HepG2 (cell line): ENCODE measurements around the gene TBRG1. TPM values are rescaled to one million over a fixed set of nuclear protein-coding genes. Genes with fewer than 3 reads are reported as not detected.

Experiments used
- ATAC-seq: fragments of 200-7000 bp; cut with Tn5 transposase; 3 replicates; pipeline ENCODE4 v1.9.1; 2020; ENCODE audit warnings: mild to moderate bottlenecking, moderate library complexity
- Bru-seq: library from RNA; stranded (reverse); fragments of 400-500 nt; gene quantifications from one replicate; lab custom pipeline; 2021; lab: Mats Ljungman, UMichigan
- BruChase-seq, 2 experiments: library from RNA; stranded (reverse); fragments of 400-500 nt; gene quantifications; one replicate each; lab custom pipeline; 2021; lab: Mats Ljungman, UMichigan
- BruUV-seq: library from RNA; stranded (reverse); fragments of 400-500 nt; replicated peaks from 2 replicates; lab custom pipeline; 2021; lab: Mats Ljungman, UMichigan
- CTCF ChIA-PET: fragments of 300-600 bp; formaldehyde crosslinking; extraction: SDS; loops from one replicate; lab custom pipeline; 2021; ENCODE audit warnings: low total read pairs, inconsistent platforms, low intra/inter-chr PET ratio; lab: Yijun Ruan, JAX
- POLR2A ChIA-PET: fragments of 350-600 bp; sonication (Branson Sonifier 250); formaldehyde crosslinking; loops from one replicate; lab custom pipeline; 2020; ENCODE audit warnings: antibody characterized with exemption, inconsistent platforms; lab: Yijun Ruan, JAX
- DNase-seq: peaks from one replicate; pipeline ENCODE4 v3.0.0-alpha.2; 2015; ENCODE audit warnings: low spot score
- FAIRE-seq: peaks from 3 replicates; lab custom pipeline; 2011; peaks lifted over from hg19 to GRCh38; lab: Jason Lieb, UNC
- H2AFZ ChIP-seq: one replicate; pipeline ENCODE4 v1.6.1; 2011; ENCODE audit warnings: low read length, inconsistent platforms
- H3K27ac ChIP-seq: fragments of 300-600 bp; 3 replicates; pipeline ENCODE4 v1.8.0; 2011; ENCODE audit warnings: mixed run types, mild to moderate bottlenecking, mixed read lengths, low read length, inconsistent platforms; ENCODE audit not compliant: insufficient read depth; ENCODE audit errors: extremely low read length
- H3K27me3 ChIP-seq, 2 experiments: fragments of 200-600 bp in 1 of 2; 2 replicates in 1 of 2; 3 replicates in 1 of 2; pipeline versions ENCODE4 v1.6.0 to v1.8.0; 2011; ENCODE audit warnings: low read length in 2 of 2, mild to moderate bottlenecking in 2 of 2, moderate library complexity in 2 of 2, inconsistent platforms in 1 of 2; ENCODE audit not compliant: insufficient read depth in 2 of 2, control insufficient read depth in 1 of 2
- H3K36me3 ChIP-seq, 2 experiments: fragments of 200-600 bp in 1 of 2; replicated peaks in 1 of 2; 2 replicates in 1 of 2; 3 replicates in 1 of 2; pipeline versions ENCODE4 v1.5.1 to v1.8.0; 2011; ENCODE audit warnings: low read length in 2 of 2, inconsistent platforms in 1 of 2; ENCODE audit not compliant: insufficient read depth in 2 of 2, control insufficient read depth in 1 of 2
- H3K4me1 ChIP-seq: 2 replicates; pipeline ENCODE4 v1.5.1; 2012; ENCODE audit warnings: low read length, inconsistent platforms; ENCODE audit not compliant: insufficient read depth
- H3K4me2 ChIP-seq: 2 replicates; pipeline ENCODE4 v1.6.0; 2011; ENCODE audit warnings: low read depth, low read length, inconsistent platforms
- H3K4me3 ChIP-seq, 3 experiments: fragments of 200-600 bp in 1 of 3; sonication (generic), shearing (Covaris generic) in 1 of 3; replicated peaks in 1 of 3; 2 replicates each; pipeline ENCODE4 v1.5.1; 2011 to 2016; ENCODE audit warnings: low read length in 3 of 3, inconsistent platforms in 2 of 3, low read depth in 2 of 3, mild to moderate bottlenecking in 2 of 3, control low read depth in 1 of 3, mixed read lengths in 1 of 3; ENCODE audit not compliant: insufficient read depth in 1 of 3
- H3K79me2 ChIP-seq: one replicate; pipeline ENCODE4 v1.6.1; 2011; ENCODE audit warnings: low read length, inconsistent platforms; ENCODE audit not compliant: insufficient read depth
- H3K9ac ChIP-seq: 2 replicates; pipeline ENCODE4 v1.6.0; 2011; ENCODE audit warnings: mild to moderate bottlenecking, low read depth, low read length, inconsistent platforms; ENCODE audit not compliant: insufficient read depth
- H3K9me3 ChIP-seq: 2 replicates; pipeline ENCODE4 v1.5.1; 2012; ENCODE audit warnings: mild to moderate bottlenecking, low read length
- H4K20me1 ChIP-seq: 2 replicates; pipeline ENCODE4 v1.6.0; 2011; ENCODE audit warnings: inconsistent platforms, mild to moderate bottlenecking, low read length, moderate library complexity; ENCODE audit not compliant: insufficient read depth
- ARHGAP35 ChIP-seq: sonication (generic); formaldehyde crosslinking; IDR thresholded peaks from 2 replicates; pipeline ENCODE4 v1.9.0; 2022; ENCODE audit warnings: mild to moderate bottlenecking, inconsistent platforms, moderate library complexity, missing genetic modification reagents, borderline replicate concordance
- CREM ChIP-seq, 2 experiments: sonication (generic) in 1 of 2; formaldehyde crosslinking in 1 of 2; IDR thresholded peaks; 2 replicates each; pipeline versions ENCODE4 v1.4.0 to v1.6.1; 2016 to 2020; ENCODE audit warnings: antibody characterized with exemption in 1 of 2, mild to moderate bottlenecking in 1 of 2, missing genetic modification reagents in 1 of 2
- FOSL2 ChIP-seq: sonication (generic); formaldehyde crosslinking; IDR thresholded peaks from 2 replicates; pipeline ENCODE4 v1.4.0; 2020; ENCODE audit warnings: missing genetic modification reagents
- HNF4G ChIP-seq, 2 experiments: sonication (generic) in 1 of 2; formaldehyde crosslinking in 1 of 2; IDR thresholded peaks; 2 replicates each; pipeline versions ENCODE4 v1.4.0 to v1.6.1; 2011 to 2020; ENCODE audit warnings: borderline replicate concordance in 2 of 2, low read depth in 2 of 2, mild to moderate bottlenecking in 2 of 2, low read length in 1 of 2, missing genetic modification reagents in 1 of 2, moderate library complexity in 1 of 2
- POLR2AphosphoS2 ChIP-seq: IDR thresholded peaks from 2 replicates; pipeline ENCODE4 v1.6.1; 2011; ENCODE audit warnings: low read depth, low read length, improper control_type of control experiment
- SCMH1 ChIP-seq: sonication (generic); formaldehyde crosslinking; IDR thresholded peaks from 2 replicates; pipeline ENCODE4 v1.9.0; 2021; ENCODE audit warnings: missing genetic modification reagents, mild to moderate bottlenecking, borderline replicate concordance
- ZNF460 ChIP-seq: sonication (generic); formaldehyde crosslinking; IDR thresholded peaks from 2 replicates; pipeline ENCODE4 v1.5.1; 2020; ENCODE audit warnings: missing genetic modification reagents, mild to moderate bottlenecking, borderline replicate concordance
- ZNF772 ChIP-seq: sonication (generic); formaldehyde crosslinking; IDR thresholded peaks from 2 replicates; pipeline ENCODE4 v1.5.0; 2020; ENCODE audit warnings: mild to moderate bottlenecking, missing genetic modification reagents
- ZNF780A ChIP-seq: sonication (generic); formaldehyde crosslinking; IDR thresholded peaks from 2 replicates; pipeline ENCODE4 v1.8.0; 2022; ENCODE audit warnings: mild to moderate bottlenecking, missing genetic modification reagents, moderate library complexity
- WGBS: methylation state at CpG from one replicate; pipeline ENCODE4 v1.1.6; 2017; ENCODE audit warnings: low lambda C conversion rate; 5-methylcytosine and 5-hydroxymethylcytosine counted together
- in situ Hi-C: cut with HindIII; loops from 2 replicates; pipeline ENCODE4 v1.10.0; 2017; ENCODE audit warnings: low pct_unique_long_range_greater_than_20kb; ENCODE audit not compliant: extremely low pct_ligation_motif_present
- intact Hi-C: fragments of 100-400 bp; cut with micrococcal nuclease; formaldehyde crosslinking; loops from one replicate; pipeline ENCODE4 v1.10.0; 2022; ENCODE audit not compliant: unreplicated experiment
- long read RNA-seq, 2 experiments: library from RNA in 1 of 2; library from polyadenylated mRNA in 1 of 2; stranded (forward) in 1 of 2; unstranded in 1 of 2; transcript quantifications; one replicate each; pipeline ENCODE4 v2.0.0, GENCODE V29; 2019 to 2022
- polyA minus RNA-seq, 3 experiments: library from RNA; depleted of rRNA, polyadenylated mRNA; stranded (reverse); fragments of >200 nt; gene quantifications; 2 replicates each; pipeline ENCODE4 v1.2.3, GENCODE V29; 2011; ENCODE audit warnings: low replicate concordance in 1 of 3
- polyA plus RNA-seq, 8 experiments: library from polyadenylated mRNA; depleted of rRNA in 3 of 8; stranded (reverse) in 7 of 8; unstranded in 1 of 8; fragments of >200 nt; fragmentation: Illumina TruSeq in 4 of 8; extraction: Trizol in 4 of 8; gene quantifications; 2 replicates each; pipeline versions ENCODE4 v1.2.1 to v1.2.3, GENCODE V29; 2011 to 2016; ENCODE audit warnings: low read depth in 4 of 8, missing spikeins in 1 of 8, mixed read lengths in 1 of 8; ENCODE audit not compliant: insufficient read depth in 1 of 8
- total RNA-seq, 5 experiments: library from RNA; depleted of rRNA; stranded (reverse); fragments of >200 nt; fragmentation: Illumina TruSeq; extraction: Trizol; gene quantifications; 2 replicates each; pipeline ENCODE4 v1.2.3, GENCODE V29; 2016; ENCODE audit warnings: low read depth in 1 of 5
- TF ChIP-seq, protein P1 (sequence below): sonication (generic); formaldehyde crosslinking; conservative IDR thresholded peaks from 2 replicates; pipeline ENCODE4 v1.4.0; 2020; ENCODE audit warnings: missing genetic modification reagents

The TBRG1 gene, protein sequence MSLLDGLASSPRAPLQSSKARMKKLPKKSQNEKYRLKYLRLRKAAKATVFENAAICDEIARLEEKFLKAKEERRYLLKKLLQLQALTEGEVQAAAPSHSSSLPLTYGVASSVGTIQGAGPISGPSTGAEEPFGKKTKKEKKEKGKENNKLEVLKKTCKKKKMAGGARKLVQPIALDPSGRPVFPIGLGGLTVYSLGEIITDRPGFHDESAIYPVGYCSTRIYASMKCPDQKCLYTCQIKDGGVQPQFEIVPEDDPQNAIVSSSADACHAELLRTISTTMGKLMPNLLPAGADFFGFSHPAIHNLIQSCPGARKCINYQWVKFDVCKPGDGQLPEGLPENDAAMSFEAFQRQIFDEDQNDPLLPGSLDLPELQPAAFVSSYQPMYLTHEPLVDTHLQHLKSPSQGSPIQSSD
- total RNA-seq (2016; rRNA removed; fragmentation: Illumina TruSeq; extraction: Trizol), result 20.3 and 21.7 TPM in 2 replicates
- 5.4 and 8.3 TPM in 2 replicates for total RNA-seq (2016; cell fraction: cytosol; rRNA removed; fragmentation: Illumina TruSeq; extraction: Trizol; ENCODE audit: low read depth)
- total RNA-seq (2016; cell fraction: insoluble cytoplasmic fraction; rRNA removed; fragmentation: Illumina TruSeq; extraction: Trizol), result 17.4 and 18.3 TPM in 2 replicates
- 17.7 and 18.4 TPM in 2 replicates for total RNA-seq (2016; cell fraction: membrane; rRNA removed; fragmentation: Illumina TruSeq; extraction: Trizol)
- total RNA-seq (2016; cell fraction: nucleus; rRNA removed; fragmentation: Illumina TruSeq; extraction: Trizol), result 20.1 and 21.0 TPM in 2 replicates
- 25.6 and 28.9 TPM in 2 replicates for polyA plus RNA-seq (2011; rRNA removed)
- 12.3 and 14.0 TPM in 2 replicates for polyA plus RNA-seq (2011; cell fraction: cytosol; rRNA removed)
- polyA plus RNA-seq (2011; cell fraction: nucleus; rRNA removed), result 70.2 and 70.6 TPM in 2 replicates
- 17.1 and 23.1 TPM in 2 replicates for polyA plus RNA-seq (2012)
- 6.6 and 9.9 TPM in 2 replicates for polyA plus RNA-seq (2016; cell fraction: cytosol; fragmentation: Illumina TruSeq; extraction: Trizol; ENCODE audit: low read depth)
- 18.1 and 19.1 TPM in 2 replicates for polyA plus RNA-seq (2016; cell fraction: insoluble cytoplasmic fraction; fragmentation: Illumina TruSeq; extraction: Trizol; ENCODE audit: low read depth)
- polyA plus RNA-seq (2016; cell fraction: membrane; fragmentation: Illumina TruSeq; extraction: Trizol; ENCODE audit: low read depth), result 16.2 and 16.8 TPM in 2 replicates
- polyA plus RNA-seq (2016; cell fraction: nucleus; fragmentation: Illumina TruSeq; extraction: Trizol; ENCODE audit: insufficient read depth, low read depth), result 32.8 and 38.3 TPM in 2 replicates
- polyA minus RNA-seq (2011; rRNA and poly(A)+ RNA removed; ENCODE audit: low replicate concordance), result 9.6 and 13.5 TPM in 2 replicates
- polyA minus RNA-seq (2011; cell fraction: cytosol; rRNA and poly(A)+ RNA removed), result 6.6 and 7.3 TPM in 2 replicates
- 30.0 and 39.1 TPM in 2 replicates for polyA minus RNA-seq (2011; cell fraction: nucleus; rRNA and poly(A)+ RNA removed)
- percentile 93 among the genes with signal in this experiment for Bru-seq, nascent RNA
- percentile 93 among the genes with signal in this experiment for BruChase-seq, experiment 1, labeled RNA remaining after a 6-hour chase
- BruChase-seq, experiment 2, labeled RNA remaining after a 2-hour chase, result percentile 96 among the genes with signal in this experiment
- long read RNA-seq, experiment 1, full-length matches to known transcripts, result 18 of 43 reads
- long read RNA-seq, experiment 1, partial matches to known transcripts, result 10 of 43 reads
- long read RNA-seq, experiment 1, other reads (novel, unspliced or antisense), result 15 of 43 reads
- long read RNA-seq, experiment 2, full-length matches to known transcripts, result 28 of 54 reads
- long read RNA-seq, experiment 2, partial matches to known transcripts, result 3 of 54 reads
- long read RNA-seq, experiment 2, other reads (novel, unspliced or antisense), result 23 of 54 reads

DNA sequence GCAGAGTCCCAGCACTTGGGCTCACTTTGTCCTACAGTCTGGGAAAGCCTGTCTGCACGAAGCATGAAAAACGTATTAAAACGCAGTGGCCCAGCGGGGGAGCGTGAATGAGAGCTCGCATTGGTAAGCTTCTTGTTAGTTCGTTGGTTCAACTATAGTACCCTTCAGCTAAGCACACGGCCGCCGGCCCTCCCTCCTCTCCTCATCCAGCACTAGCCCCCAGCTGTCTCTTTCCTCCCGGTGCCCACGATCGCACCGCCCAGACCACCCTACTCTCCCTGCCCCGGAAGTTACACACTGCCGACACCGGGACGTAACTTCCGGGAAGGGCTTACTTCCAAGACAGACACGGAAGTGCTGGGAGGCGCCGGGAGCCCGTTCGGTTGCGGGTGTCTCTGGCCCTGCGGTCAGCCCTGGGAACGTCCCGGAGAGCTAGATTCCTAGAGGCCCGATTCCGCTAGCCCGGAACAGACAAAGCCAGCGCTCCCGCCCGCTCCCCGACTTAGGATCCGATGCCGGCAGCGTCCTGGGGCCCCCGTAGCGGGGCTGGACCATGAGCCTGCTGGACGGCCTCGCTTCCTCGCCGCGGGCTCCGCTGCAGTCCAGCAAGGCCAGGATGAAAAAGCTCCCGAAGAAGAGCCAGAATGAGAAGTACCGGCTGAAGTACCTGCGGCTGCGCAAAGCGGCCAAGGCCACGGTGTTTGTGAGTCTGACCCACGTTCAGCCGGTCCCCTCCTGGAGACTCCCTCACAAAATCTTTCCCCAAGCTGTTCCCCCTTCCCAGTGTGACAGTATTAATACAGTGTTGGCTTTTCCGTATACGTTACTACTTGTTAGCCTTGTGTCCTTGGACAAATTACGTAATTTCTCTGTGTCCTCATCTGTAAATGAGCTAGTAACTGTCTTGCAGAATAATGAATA lies at the start of gene TBRG1:
Gene TBRG1, plus strand, starts transcription at position 334 of the 921 bp plus-strand sequence. Its CDS starts 220 bp downstream, at position 554.
- Histone ChIP-seq H3K27me3 (peaks cover 0 to 15% of the 10 kb centered on the region in 2 experiments; a peak in 2 of 5 replicates), H3K4me2 (peak within 1 kb of the TSS; percentile 99), H3K4me1 (peaks cover 29% of the 10 kb centered on the region), H2AFZ (peak within 1 kb of the TSS; percentile 96), H3K9ac (peak within 1 kb of the TSS; percentile 91), H3K9me3 (no peaks in the 10 kb centered on the region), H4K20me1 (peaks cover 3% of the 10 kb centered on the region; the same call in 1 of the 2 replicates), H3K79me2 (peaks cover 21% of the 10 kb centered on the region), H3K36me3 (peaks cover 12 to 26% of the 10 kb centered on the region in 2 experiments), H3K4me3 (peak within 1 kb of the TSS; percentile 88 to 98 (median 96)), H3K27ac (peak within 1 kb of the TSS; percentile 90)
- POLR2A ChIA-PET, result interaction anchor here (0.6 to 2.0 kb wide), 17 partner anchors 9 to 1561 kb away, joined by 3 to 10 read pairs (median 5); partner anchors contain the start of genes CCDC15, HEPACAM, HSPA8 and SIAE
- in situ Hi-C loops, result no loop called here
- DNase-seq (peak; percentile 92), ATAC-seq (peak; percentile 99), FAIRE-seq (peak; percentile 81)
- BruUV-seq, result TSS peak; percentile 70
- CTCF ChIA-PET, result no interaction called here
- 1% methylated on average over 17 of the region's 57 CpGs for WGBS
- intact Hi-C loops, result loop anchor here (5.0 kb wide), 1 partner anchor 315 kb away; the partner anchor contains the start of gene HEPACAM
- TF ChIP-seq POLR2AphosphoS2, result no peak
- no peak for TF ChIP-seq SCMH1 (CRISPR knock-in tag)
- no peak; the same call in 1 of the 2 replicates for TF ChIP-seq ZNF460 (CRISPR knock-in tag)
- peak; percentile 94 for TF ChIP-seq CREM (IDR thresholded peaks at IDR 0.05)
- TF ChIP-seq CREM (CRISPR knock-in tag; IDR thresholded peaks at IDR 0.05), result peak; percentile 47; the same call in 1 of the 2 replicates
- no peak; the same call in 1 of the 2 replicates for TF ChIP-seq ZNF772 (CRISPR knock-in tag)
- TF ChIP-seq HNF4G (IDR thresholded peaks at IDR 0.05; ENCODE audit: borderline replicate concordance, low read depth, low read length), result no peak
- TF ChIP-seq HNF4G (CRISPR knock-in tag; IDR thresholded peaks at IDR 0.05; ENCODE audit: borderline replicate concordance, low read depth), result peak; percentile 20; the same call in 1 of the 2 replicates
- TF ChIP-seq FOSL2 (CRISPR knock-in tag), result no peak
- TF ChIP-seq ZNF780A (CRISPR knock-in tag), result no peak
- TF ChIP-seq ARHGAP35 (CRISPR knock-in tag), result no peak
- TF ChIP-seq, protein P1, sequence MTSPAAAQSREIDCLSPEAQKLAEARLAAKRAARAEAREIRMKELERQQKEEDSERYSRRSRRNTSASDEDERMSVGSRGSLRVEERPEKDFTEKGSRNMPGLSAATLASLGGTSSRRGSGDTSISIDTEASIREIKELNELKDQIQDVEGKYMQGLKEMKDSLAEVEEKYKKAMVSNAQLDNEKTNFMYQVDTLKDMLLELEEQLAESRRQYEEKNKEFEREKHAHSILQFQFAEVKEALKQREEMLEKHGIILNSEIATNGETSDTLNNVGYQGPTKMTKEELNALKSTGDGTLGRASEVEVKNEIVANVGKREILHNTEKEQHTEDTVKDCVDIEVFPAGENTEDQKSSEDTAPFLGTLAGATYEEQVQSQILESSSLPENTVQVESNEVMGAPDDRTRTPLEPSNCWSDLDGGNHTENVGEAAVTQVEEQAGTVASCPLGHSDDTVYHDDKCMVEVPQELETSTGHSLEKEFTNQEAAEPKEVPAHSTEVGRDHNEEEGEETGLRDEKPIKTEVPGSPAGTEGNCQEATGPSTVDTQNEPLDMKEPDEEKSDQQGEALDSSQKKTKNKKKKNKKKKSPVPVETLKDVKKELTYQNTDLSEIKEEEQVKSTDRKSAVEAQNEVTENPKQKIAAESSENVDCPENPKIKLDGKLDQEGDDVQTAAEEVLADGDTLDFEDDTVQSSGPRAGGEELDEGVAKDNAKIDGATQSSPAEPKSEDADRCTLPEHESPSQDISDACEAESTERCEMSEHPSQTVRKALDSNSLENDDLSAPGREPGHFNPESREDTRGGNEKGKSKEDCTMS, result no peak
